Activated CD8-positive, alpha-beta memory T cell treated with anti-CD3 and anti-CD28 coated beads, Interleukin-2, amount 10 ng/mL, durations not matched to agents 7 days and 5 days (primary cell): ENCODE data around the gene PDLIM5. TPM values are rescaled to one million over a fixed set of nuclear protein-coding genes. Genes with fewer than 3 reads are reported as not detected.

Experiments used
- ATAC-seq: fragments of 150-1000 bp; cut with Tn5 transposase; one replicate; pipeline ENCODE4 v1.10.0; 2021; ENCODE audit warnings: moderate library complexity
- CTCF ChIA-PET: fragments of 350-600 bp; sonication (Branson Sonifier 250); formaldehyde crosslinking; loops from one replicate; lab custom pipeline; 2021; ENCODE audit warnings: antibody characterized with exemption; lab: Charles Lee
- DNase-seq: peaks from one replicate; pipeline ENCODE4 v3.0.0-alpha.2; 2020
- H3K27ac Mint-ChIP-seq: one replicate; pipeline ENCODE4 v1.8.0; 2021; ENCODE audit warnings: mild to moderate bottlenecking, mixed read lengths
- H3K27me3 Mint-ChIP-seq: one replicate; pipeline ENCODE4 v1.8.0; 2021; ENCODE audit warnings: mixed read lengths
- H3K36me3 Mint-ChIP-seq: one replicate; pipeline ENCODE4 v1.8.0; 2021; ENCODE audit warnings: mild to moderate bottlenecking, mixed read lengths
- H3K4me1 Mint-ChIP-seq: one replicate; pipeline ENCODE4 v1.8.0; 2021; ENCODE audit warnings: mixed read lengths
- H3K4me3 Mint-ChIP-seq: one replicate; pipeline ENCODE4 v1.8.0; 2021; ENCODE audit warnings: mild to moderate bottlenecking, moderate library complexity, mixed read lengths
- H3K9me3 Mint-ChIP-seq: one replicate; pipeline ENCODE4 v1.8.0; 2022; ENCODE audit warnings: low read depth, mixed read lengths
- total RNA-seq, 2 experiments: library from RNA; stranded (reverse); gene quantifications; one replicate each; pipeline ENCODE4 v1.2.3, GENCODE V29; 2021

Gene PDLIM5
- total RNA-seq, 2 experiments from 2014 or later: 21.7 to 21.8 TPM

GRCh38 chr4:94559351-94559806 is 107.6 kb downstream of the PDLIM5 start:
- no peak for ATAC-seq

GRCh38 chr4:94561249-94562024 is 109.7 kb downstream of the PDLIM5 start:
- no peaks in the 10 kb centered on the region for H3K27me3 Mint-ChIP-seq
- CTCF ChIA-PET: interaction anchor here (1.2 kb wide), 1 partner anchor 10 kb away, joined by 3 read pairs; no protein-coding TSS in a partner anchor
- DNase-seq (no peak), ATAC-seq (no peak)
- no peaks in the 10 kb centered on the region for H3K36me3 Mint-ChIP-seq
- H3K9me3 Mint-ChIP-seq: no peaks in the 10 kb centered on the region
- no peak overlapping the region for H3K4me3 Mint-ChIP-seq
- no peak overlapping the region for H3K27ac Mint-ChIP-seq
- no peaks in the 10 kb centered on the region for H3K4me1 Mint-ChIP-seq

More at GRCh38 chr4:94559351-94559806, 107.6 kb downstream of the PDLIM5 start:
- Mint-ChIP-seq H3K27ac (no peak overlapping the region), H3K4me1 (no peaks in the 10 kb centered on the region), H3K9me3 (no peaks in the 10 kb centered on the region), H3K27me3 (no peaks in the 10 kb centered on the region), H3K4me3 (no peak overlapping the region), H3K36me3 (no peaks in the 10 kb centered on the region)
- no peak for DNase-seq
- CTCF ChIA-PET: no interaction called here

DNA sequence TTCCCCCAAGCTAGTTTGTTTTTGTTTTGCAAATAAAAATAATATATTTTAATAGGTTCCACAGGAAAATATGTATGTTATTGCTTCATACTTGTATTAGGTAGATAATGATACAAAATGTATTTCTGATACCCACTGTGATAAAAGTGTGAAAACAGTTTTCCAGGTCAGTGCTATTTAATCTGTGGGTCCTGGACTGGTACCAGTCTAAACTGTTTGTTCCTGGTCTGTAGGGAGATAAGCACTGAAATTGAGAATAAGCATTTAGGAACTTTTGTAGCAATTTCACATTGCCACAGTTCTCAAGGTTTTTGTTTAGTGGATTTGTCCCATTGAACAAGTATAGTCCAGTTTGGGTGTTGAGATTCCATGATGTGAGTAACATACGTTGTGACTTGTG is 110.5 kb downstream of the PDLIM5 start:
- no peaks in the 10 kb centered on the region for H3K9me3 Mint-ChIP-seq
- H3K4me3 Mint-ChIP-seq: no peak overlapping the region
- no peak overlapping the region for H3K27ac Mint-ChIP-seq
- H3K27me3 Mint-ChIP-seq: no peaks in the 10 kb centered on the region
- DNase-seq (no peak), ATAC-seq (no peak)
- no peaks in the 10 kb centered on the region for H3K36me3 Mint-ChIP-seq
- H3K4me1 Mint-ChIP-seq: no peaks in the 10 kb centered on the region
- CTCF ChIA-PET: no interaction called here

GRCh38 chr4:94564252-94564651 is 112.5 kb downstream of the PDLIM5 start:
- no peaks in the 10 kb centered on the region for H3K9me3 Mint-ChIP-seq
- H3K4me3 Mint-ChIP-seq: no peak overlapping the region
- CTCF ChIA-PET: no interaction called here
- no peak overlapping the region for H3K27ac Mint-ChIP-seq
- H3K36me3 Mint-ChIP-seq: no peaks in the 10 kb centered on the region
- peaks cover 2% of the 10 kb centered on the region for H3K4me1 Mint-ChIP-seq
- ATAC-seq (no peak), DNase-seq (no peak)
- H3K27me3 Mint-ChIP-seq: no peaks in the 10 kb centered on the region

GRCh38 chr4:94566420-94566819 is 114.7 kb downstream of the PDLIM5 start:
- DNase-seq: no peak
- H3K9me3 Mint-ChIP-seq: no peaks in the 10 kb centered on the region
- CTCF ChIA-PET: no interaction called here

GRCh38 chr4:94567811-94568210 is 116.1 kb downstream of the PDLIM5 start:
- CTCF ChIA-PET: no interaction called here
- Mint-ChIP-seq H3K9me3 (no peaks in the 10 kb centered on the region), H3K4me1 (peaks cover 2% of the 10 kb centered on the region), H3K4me3 (peak overlapping the region; percentile 11), H3K27ac (no peak overlapping the region), H3K36me3 (no peaks in the 10 kb centered on the region), H3K27me3 (no peaks in the 10 kb centered on the region)
- DNase-seq (no peak), ATAC-seq (peak; percentile 39)

More at GRCh38 chr4:94566420-94566819, 114.7 kb downstream of the PDLIM5 start:
- H3K36me3 Mint-ChIP-seq: no peaks in the 10 kb centered on the region
- H3K4me1 Mint-ChIP-seq: peaks cover 2% of the 10 kb centered on the region
- no peak overlapping the region for H3K27ac Mint-ChIP-seq
- H3K27me3 Mint-ChIP-seq: no peaks in the 10 kb centered on the region
- H3K4me3 Mint-ChIP-seq: no peak overlapping the region
- ATAC-seq: no peak

DNA sequence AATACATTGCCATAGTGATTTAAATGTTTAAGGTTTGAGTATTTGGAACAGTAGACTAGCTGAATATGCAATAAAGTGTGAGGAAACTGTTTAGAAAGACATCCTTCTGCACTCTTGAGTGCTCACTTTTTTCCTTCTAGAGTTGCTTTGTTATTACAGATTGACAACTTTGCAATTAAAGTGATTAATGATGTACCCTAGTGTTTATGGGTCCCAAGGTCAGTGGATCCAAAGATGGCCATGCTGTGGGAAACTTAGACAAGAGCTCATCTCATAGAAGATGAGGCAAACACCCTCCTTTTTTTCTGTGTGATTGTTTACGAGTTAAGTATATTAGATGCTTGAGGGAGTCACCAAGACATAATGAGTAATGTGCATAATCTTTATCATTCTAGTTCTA is 118.8 kb downstream of the PDLIM5 start:
- ATAC-seq (no peak), DNase-seq (no peak)
- Mint-ChIP-seq H3K9me3 (no peaks in the 10 kb centered on the region), H3K4me1 (peaks cover 2% of the 10 kb centered on the region), H3K36me3 (no peaks in the 10 kb centered on the region), H3K27me3 (no peaks in the 10 kb centered on the region), H3K4me3 (no peak overlapping the region), H3K27ac (no peak overlapping the region)
- CTCF ChIA-PET: no interaction called here

- Mint-ChIP-seq H3K27ac (no peak overlapping the region), H3K27me3 (no peaks in the 10 kb centered on the region), H3K36me3 (no peaks in the 10 kb centered on the region), H3K4me1 (peaks cover 2% of the 10 kb centered on the region), H3K4me3 (no peak overlapping the region), H3K9me3 (no peaks in the 10 kb centered on the region)
- ATAC-seq: no peak
- DNase-seq: no peak
- CTCF ChIA-PET: no interaction called here
Measured at GRCh38 chr4:94571298-94571697, 119.6 kb downstream of the PDLIM5 start.

- no peaks in the 10 kb centered on the region for H3K27me3 Mint-ChIP-seq
- CTCF ChIA-PET: no interaction called here
- ATAC-seq: no peak
- H3K27ac Mint-ChIP-seq: no peak overlapping the region
- DNase-seq: no peak
- no peaks in the 10 kb centered on the region for H3K9me3 Mint-ChIP-seq
- no peaks in the 10 kb centered on the region for H3K36me3 Mint-ChIP-seq
- peaks cover 2% of the 10 kb centered on the region for H3K4me1 Mint-ChIP-seq
- no peak overlapping the region for H3K4me3 Mint-ChIP-seq
Measured at GRCh38 chr4:94571715-94572114, 120.0 kb downstream of the PDLIM5 start.

GRCh38 chr4:94574050-94574449 is 122.3 kb downstream of the PDLIM5 start:
- Mint-ChIP-seq H3K36me3 (no peaks in the 10 kb centered on the region), H3K27ac (no peak overlapping the region), H3K4me3 (no peak overlapping the region), H3K4me1 (no peaks in the 10 kb centered on the region), H3K27me3 (no peaks in the 10 kb centered on the region), H3K9me3 (no peaks in the 10 kb centered on the region)
- no peak for DNase-seq
- no peak for ATAC-seq
- CTCF ChIA-PET: no interaction called here

GRCh38 chr4:94574616-94575015 is 122.9 kb downstream of the PDLIM5 start:
- Mint-ChIP-seq H3K27ac (no peak overlapping the region), H3K27me3 (no peaks in the 10 kb centered on the region), H3K9me3 (no peaks in the 10 kb centered on the region), H3K36me3 (no peaks in the 10 kb centered on the region), H3K4me3 (no peak overlapping the region), H3K4me1 (no peaks in the 10 kb centered on the region)
- no peak for ATAC-seq
- CTCF ChIA-PET: no interaction called here
- DNase-seq: no peak

- no peak overlapping the region for H3K27ac Mint-ChIP-seq
- no peaks in the 10 kb centered on the region for H3K27me3 Mint-ChIP-seq
- H3K4me1 Mint-ChIP-seq: no peaks in the 10 kb centered on the region
- ATAC-seq (no peak), DNase-seq (no peak)
- CTCF ChIA-PET: no interaction called here
- H3K4me3 Mint-ChIP-seq: no peak overlapping the region
- no peaks in the 10 kb centered on the region for H3K36me3 Mint-ChIP-seq
- H3K9me3 Mint-ChIP-seq: no peaks in the 10 kb centered on the region
Measured at GRCh38 chr4:94575652-94576051, 123.9 kb downstream of the PDLIM5 start.

DNA sequence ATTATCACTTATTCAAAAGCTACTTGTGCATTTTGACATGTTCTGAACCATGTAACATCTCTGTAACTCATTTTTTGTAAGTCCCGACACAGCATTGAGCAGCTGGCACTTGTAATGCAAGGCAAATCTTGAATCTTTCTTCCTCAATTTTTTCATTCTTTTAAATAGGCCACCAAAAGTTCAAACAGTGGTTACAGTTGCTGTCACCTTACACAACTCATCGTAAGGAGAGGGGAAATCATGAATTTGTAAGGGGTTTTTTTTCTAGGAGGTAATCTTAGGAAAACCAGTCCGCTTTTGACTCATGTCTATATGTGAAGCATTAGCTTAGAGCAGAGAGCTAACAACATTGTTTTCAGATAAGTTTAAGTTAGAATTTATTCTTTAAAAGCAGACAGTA is 124.5 kb downstream of the PDLIM5 start:
- Mint-ChIP-seq H3K4me1 (no peaks in the 10 kb centered on the region), H3K9me3 (no peaks in the 10 kb centered on the region), H3K27ac (no peak overlapping the region), H3K36me3 (no peaks in the 10 kb centered on the region), H3K27me3 (no peaks in the 10 kb centered on the region), H3K4me3 (no peak overlapping the region)
- CTCF ChIA-PET: no interaction called here
- ATAC-seq: no peak
- DNase-seq: no peak

GRCh38 chr4:94577136-94577535 is 125.4 kb downstream of the PDLIM5 start:
- ATAC-seq: no peak
- Mint-ChIP-seq H3K9me3 (no peaks in the 10 kb centered on the region), H3K4me1 (no peaks in the 10 kb centered on the region), H3K36me3 (no peaks in the 10 kb centered on the region), H3K27me3 (no peaks in the 10 kb centered on the region), H3K4me3 (no peak overlapping the region), H3K27ac (no peak overlapping the region)
- no peak for DNase-seq
- CTCF ChIA-PET: no interaction called here
